Astrocyte (in vitro differentiated cells and primary cell): ENCODE data around the gene GNAQ. TPM values are rescaled to one million over a fixed set of nuclear protein-coding genes. Genes with fewer than 3 reads are reported as not detected.

Source experiments
- DNase-seq: peaks from one replicate; pipeline ENCODE4 v3.0.0-alpha.2; 2010; ENCODE audit warnings: low read depth
- FAIRE-seq: peaks from 2 replicates; lab custom pipeline; 2011; peaks lifted over from hg19 to GRCh38; lab: Jason Lieb, UNC
- H2AFZ ChIP-seq: 2 replicates; pipeline ENCODE4 v1.6.0; 2012; ENCODE audit warnings: low read depth, low read length, inconsistent platforms
- H3K27ac ChIP-seq: 2 replicates; pipeline ENCODE4 v1.5.1; 2011; ENCODE audit warnings: low read depth, low read length, inconsistent platforms
- H3K27me3 ChIP-seq: 2 replicates; pipeline ENCODE4 v1.6.0; 2011; ENCODE audit warnings: low read length, inconsistent platforms; ENCODE audit not compliant: insufficient read depth
- H3K36me3 ChIP-seq: 2 replicates; pipeline ENCODE4 v1.5.1; 2011; ENCODE audit warnings: low read length, inconsistent platforms; ENCODE audit not compliant: insufficient read depth
- H3K4me1 ChIP-seq: 2 replicates; pipeline ENCODE4 v1.5.1; 2011; ENCODE audit warnings: low read length, inconsistent platforms; ENCODE audit not compliant: insufficient read depth
- H3K4me2 ChIP-seq: 2 replicates; pipeline ENCODE4 v1.6.0; 2012; ENCODE audit warnings: low read length, inconsistent platforms
- H3K4me3 ChIP-seq: 2 replicates; pipeline ENCODE4 v1.5.1; 2011; ENCODE audit warnings: low read depth, mild to moderate bottlenecking, low read length, inconsistent platforms; ENCODE audit not compliant: insufficient read depth
- H3K79me2 ChIP-seq: 2 replicates; pipeline ENCODE4 v1.6.0; 2012; ENCODE audit warnings: mild to moderate bottlenecking, low read length, inconsistent platforms; ENCODE audit not compliant: insufficient read depth
- H3K9ac ChIP-seq: 2 replicates; pipeline ENCODE4 v1.6.0; 2012; ENCODE audit warnings: mild to moderate bottlenecking, low read length, inconsistent platforms
- H3K9me3 ChIP-seq: 2 replicates; pipeline ENCODE4 v1.5.1; 2012; ENCODE audit warnings: low read depth, mild to moderate bottlenecking, low read length, inconsistent platforms; ENCODE audit not compliant: insufficient read depth
- H4K20me1 ChIP-seq: 2 replicates; pipeline ENCODE4 v1.6.0; 2012; ENCODE audit warnings: low read length, inconsistent platforms; ENCODE audit not compliant: insufficient read depth
- H3K27ac Mint-ChIP-seq: one replicate; pipeline ENCODE4 v1.8.0; 2021; ENCODE audit warnings: mild to moderate bottlenecking, mixed read lengths; ENCODE audit not compliant: unreplicated experiment
- H3K27me3 Mint-ChIP-seq: one replicate; pipeline ENCODE4 v1.8.0; 2021; ENCODE audit warnings: low read depth, mixed read lengths; ENCODE audit not compliant: unreplicated experiment
- H3K36me3 Mint-ChIP-seq: one replicate; pipeline ENCODE4 v1.8.0; 2021; ENCODE audit warnings: low read depth, mixed read lengths; ENCODE audit not compliant: unreplicated experiment
- H3K4me1 Mint-ChIP-seq: one replicate; pipeline ENCODE4 v1.8.0; 2021; ENCODE audit warnings: low read depth, mixed read lengths; ENCODE audit not compliant: unreplicated experiment
- H3K4me3 Mint-ChIP-seq: one replicate; pipeline ENCODE4 v1.8.0; 2021; ENCODE audit warnings: mild to moderate bottlenecking, moderate library complexity, mixed read lengths; ENCODE audit not compliant: unreplicated experiment
- H3K9me3 Mint-ChIP-seq: one replicate; pipeline ENCODE4 v1.8.0; 2021; ENCODE audit warnings: mild to moderate bottlenecking, mixed read lengths; ENCODE audit not compliant: unreplicated experiment
- EZH2 ChIP-seq: IDR thresholded peaks from 2 replicates; pipeline ENCODE4 v1.6.1; 2012; ENCODE audit warnings: mild to moderate bottlenecking, low read length, inconsistent platforms; ENCODE audit not compliant: insufficient read depth
- total RNA-seq: library from RNA; stranded (reverse); gene quantifications from 2 replicates; pipeline ENCODE4 v1.2.1, GENCODE V29; 2021
- TF ChIP-seq, protein P1 (sequence below): IDR thresholded peaks from 2 replicates; pipeline ENCODE4 v1.5.1; 2011; ENCODE audit warnings: low read depth, mild to moderate bottlenecking, inconsistent platforms, low read length, moderate library complexity; ENCODE audit not compliant: insufficient read depth

GNAQ gene
- total RNA-seq, 1 donor from 2014 or later = 74.9 TPM

GRCh38 chr9:77851882-77852595 lies 179.6 kb downstream of the GNAQ start:
- FAIRE-seq (no peak), DNase-seq (no peak)
- Histone ChIP-seq H3K27me3 (no peaks in the 10 kb centered on the region), H3K27ac (no peak overlapping the region), H2AFZ (no peak overlapping the region), H4K20me1 (peaks cover 56% of the 10 kb centered on the region), H3K4me1 (peaks cover 34% of the 10 kb centered on the region), H3K36me3 (no peaks in the 10 kb centered on the region), H3K9ac (no peak overlapping the region), H3K9me3 (no peaks in the 10 kb centered on the region), H3K4me2 (no peak overlapping the region), H3K79me2 (peaks cover 25% of the 10 kb centered on the region), H3K4me3 (no peak overlapping the region)
- Mint-ChIP-seq H3K4me3 (no peak overlapping the region), H3K4me1 (peaks cover 19% of the 10 kb centered on the region), H3K36me3 (peaks cover 4% of the 10 kb centered on the region), H3K27ac (no peak overlapping the region), H3K9me3 (no peaks in the 10 kb centered on the region), H3K27me3 (no peaks in the 10 kb centered on the region)
- TF ChIP-seq EZH2 = no peak
- TF ChIP-seq, protein P1, sequence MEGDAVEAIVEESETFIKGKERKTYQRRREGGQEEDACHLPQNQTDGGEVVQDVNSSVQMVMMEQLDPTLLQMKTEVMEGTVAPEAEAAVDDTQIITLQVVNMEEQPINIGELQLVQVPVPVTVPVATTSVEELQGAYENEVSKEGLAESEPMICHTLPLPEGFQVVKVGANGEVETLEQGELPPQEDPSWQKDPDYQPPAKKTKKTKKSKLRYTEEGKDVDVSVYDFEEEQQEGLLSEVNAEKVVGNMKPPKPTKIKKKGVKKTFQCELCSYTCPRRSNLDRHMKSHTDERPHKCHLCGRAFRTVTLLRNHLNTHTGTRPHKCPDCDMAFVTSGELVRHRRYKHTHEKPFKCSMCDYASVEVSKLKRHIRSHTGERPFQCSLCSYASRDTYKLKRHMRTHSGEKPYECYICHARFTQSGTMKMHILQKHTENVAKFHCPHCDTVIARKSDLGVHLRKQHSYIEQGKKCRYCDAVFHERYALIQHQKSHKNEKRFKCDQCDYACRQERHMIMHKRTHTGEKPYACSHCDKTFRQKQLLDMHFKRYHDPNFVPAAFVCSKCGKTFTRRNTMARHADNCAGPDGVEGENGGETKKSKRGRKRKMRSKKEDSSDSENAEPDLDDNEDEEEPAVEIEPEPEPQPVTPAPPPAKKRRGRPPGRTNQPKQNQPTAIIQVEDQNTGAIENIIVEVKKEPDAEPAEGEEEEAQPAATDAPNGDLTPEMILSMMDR = no peak

DNA sequence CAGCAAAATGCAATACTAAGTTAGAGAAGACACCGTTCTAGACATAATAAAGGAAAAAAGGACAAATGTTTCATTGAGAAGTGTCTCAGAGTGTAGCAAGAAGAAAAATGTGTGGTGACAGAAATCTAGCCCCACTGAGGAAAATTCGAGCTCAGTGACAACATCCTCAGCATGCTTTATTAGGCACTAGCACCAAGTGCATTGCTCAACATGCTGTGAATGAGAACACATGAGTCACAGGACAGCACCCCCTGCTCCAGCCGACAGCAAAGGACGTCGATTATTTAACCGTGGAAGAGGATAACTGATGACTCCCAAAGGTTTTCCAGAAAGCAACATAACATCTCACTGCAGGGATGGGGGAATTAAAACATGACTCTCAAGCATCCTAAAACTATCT lies 182.7 kb downstream of the GNAQ start:
- H3K27me3 ChIP-seq = no peaks in the 10 kb centered on the region
- no peak overlapping the region for H3K4me3 ChIP-seq
- Mint-ChIP-seq H3K9me3 (no peaks in the 10 kb centered on the region), H3K36me3 (peaks cover 4% of the 10 kb centered on the region), H3K27me3 (no peaks in the 10 kb centered on the region), H3K4me1 (peaks cover 27% of the 10 kb centered on the region), H3K4me3 (peak overlapping the region; percentile 1), H3K27ac (no peak overlapping the region)
- H3K9me3 ChIP-seq = no peaks in the 10 kb centered on the region
- H3K4me1 ChIP-seq = peaks cover 36% of the 10 kb centered on the region
- H2AFZ ChIP-seq = no peak overlapping the region
- H3K9ac ChIP-seq = no peak overlapping the region
- no peak overlapping the region for H3K27ac ChIP-seq
- H4K20me1 ChIP-seq = peaks cover 50% of the 10 kb centered on the region
- peak overlapping the region; percentile 53 for H3K4me2 ChIP-seq
- peaks cover 24% of the 10 kb centered on the region for H3K79me2 ChIP-seq
- H3K36me3 ChIP-seq = no peaks in the 10 kb centered on the region
- peak; percentile 20 for FAIRE-seq
- DNase-seq = peak; percentile 91
- no peak for TF ChIP-seq EZH2
- TF ChIP-seq, protein P1 = no peak

- Histone ChIP-seq H3K36me3 (no peaks in the 10 kb centered on the region), H3K4me2 (peak overlapping the region; percentile 53), H2AFZ (no peak overlapping the region), H3K9ac (no peak overlapping the region), H3K9me3 (no peaks in the 10 kb centered on the region), H3K79me2 (peaks cover 27% of the 10 kb centered on the region), H3K27ac (no peak overlapping the region), H3K27me3 (no peaks in the 10 kb centered on the region), H4K20me1 (peaks cover 50% of the 10 kb centered on the region), H3K4me3 (no peak overlapping the region), H3K4me1 (peaks cover 40% of the 10 kb centered on the region)
- Mint-ChIP-seq H3K9me3 (no peaks in the 10 kb centered on the region), H3K27me3 (no peaks in the 10 kb centered on the region), H3K27ac (no peak overlapping the region), H3K4me1 (peaks cover 31% of the 10 kb centered on the region), H3K4me3 (no peak overlapping the region), H3K36me3 (peaks cover 5% of the 10 kb centered on the region)
- DNase-seq = peak; percentile 57
- no peak for TF ChIP-seq EZH2
- TF ChIP-seq, protein P1 = no peak
- FAIRE-seq = no peak
Observed at GRCh38 chr9:77848404-77848803, 183.2 kb downstream of the GNAQ start.
